ENCODE data around the gene KCNJ14. TPM values are rescaled to one million over a fixed set of nuclear protein-coding genes. Genes with fewer than 3 reads are reported as not detected.

The KCNJ14 gene
- total RNA-seq, 1 experiment from 2014 or later, result 1.4 TPM

GRCh38 chr19:48508729-48509411 lies 53.5 kb downstream of the KCNJ14 start:
- Histone ChIP-seq H4K20me1 (ENCODE audit: low read length) (no peaks in the 10 kb centered on the region), H3K79me2 (ENCODE audit: low read length) (no peaks in the 10 kb centered on the region), H3F3A (ENCODE audit: low read length, unreplicated experiment) (no peaks in the 10 kb centered on the region), H2AFZ (ENCODE audit: low read length) (no peak overlapping the region), H3K4me3 (ENCODE audit: low read length) (no peak overlapping the region), H3K9me2 (replicated peaks; ENCODE audit: low read length) (no peaks in the 10 kb centered on the region), H3K36me3 (ENCODE audit: low read depth, low read length) (no peaks in the 10 kb centered on the region), H3K27me3 (ENCODE audit: low read length) (no peaks in the 10 kb centered on the region), H3K9me3 (ENCODE audit: low read length) (no peaks in the 10 kb centered on the region), H3K27ac (ENCODE audit: low read length) (no peak overlapping the region), H3K9ac (ENCODE audit: low read length) (no peak overlapping the region), H3K4me1 (ENCODE audit: insufficient read depth, low read length) (no peaks in the 10 kb centered on the region; the same call in 1 of the 2 replicates), H3K4me2 (ENCODE audit: low read length) (no peak overlapping the region)
- ChIA-PET CTCF (interaction anchor here (0.6 kb wide), 1 partner anchor 80 kb away, joined by 4 read pairs; no protein-coding TSS in a partner anchor), POLR2A (ENCODE audit: unreplicated experiment) (no interaction called here)
- no peak for TF ChIP-seq EZH2phosphoT487 (IDR thresholded peaks at IDR 0.05; ENCODE audit: borderline replicate concordance, low read length)
- TF ChIP-seq EZH2 (IDR thresholded peaks at IDR 0.05; ENCODE audit: low read length, unreplicated experiment), result no peak
- DNase-seq, result no peak
- no TSS peak for BruUV-seq (replicated peaks)
- intact Hi-C loops (cut with micrococcal nuclease), result no loop called here
- ATAC-seq, result no peak

GRCh38 chr19:48509467-48510194 lies 54.3 kb downstream of the KCNJ14 start:
- no peaks in the 10 kb centered on the region for H4K20me1 ChIP-seq (ENCODE audit: low read length)

More at GRCh38 chr19:48509467-48510194, 54.3 kb downstream of the KCNJ14 start:
- ATAC-seq, result no peak
- TF ChIP-seq EZH2 (IDR thresholded peaks at IDR 0.05; ENCODE audit: low read length, unreplicated experiment), result no peak
- TF ChIP-seq EZH2phosphoT487 (IDR thresholded peaks at IDR 0.05; ENCODE audit: borderline replicate concordance, low read length), result no peak
- TF ChIP-seq CTCF (conservative IDR thresholded peaks at IDR 0.05; ENCODE audit: low read depth, low read length), result no peak
- POLR2A ChIA-PET (ENCODE audit: unreplicated experiment), result no interaction called here
- CTCF ChIA-PET, result interaction anchor here (0.5 to 0.6 kb wide), 2 partner anchors 76 to 79 kb away, joined by 4 to 5 read pairs; no protein-coding TSS in a partner anchor
- no peak overlapping the region for H3K27ac ChIP-seq (ENCODE audit: low read length)
- no peaks in the 10 kb centered on the region for H3F3A ChIP-seq (ENCODE audit: low read length, unreplicated experiment)
- H3K9me2 ChIP-seq (replicated peaks; ENCODE audit: low read length), result no peaks in the 10 kb centered on the region
- no peak overlapping the region for H2AFZ ChIP-seq (ENCODE audit: low read length)
- no TSS peak for BruUV-seq (replicated peaks)
- no peak overlapping the region for H3K4me3 ChIP-seq (ENCODE audit: low read length)
- DNase-seq, result no peak
- no peaks in the 10 kb centered on the region for H3K79me2 ChIP-seq (ENCODE audit: low read length)
- no peaks in the 10 kb centered on the region for H3K9me3 ChIP-seq (ENCODE audit: low read length)
- H3K27me3 ChIP-seq (ENCODE audit: low read length), result no peaks in the 10 kb centered on the region
- H3K9ac ChIP-seq (ENCODE audit: low read length), result no peak overlapping the region
- no peaks in the 10 kb centered on the region; the same call in 1 of the 2 replicates for H3K4me1 ChIP-seq (ENCODE audit: insufficient read depth, low read length)
- no peak overlapping the region for H3K4me2 ChIP-seq (ENCODE audit: low read length)
- no peaks in the 10 kb centered on the region for H3K36me3 ChIP-seq (ENCODE audit: low read depth, low read length)
- intact Hi-C loops (cut with micrococcal nuclease), result no loop called here

All from PC-3 (cell line).